ENCODE measurements around the gene SLC9A1. TPM values are rescaled to one million over a fixed set of nuclear protein-coding genes. Genes with fewer than 3 reads are reported as not detected.

Gene SLC9A1
- total RNA-seq, 1 donor from 2014 or later = 28.8 TPM

DNA sequence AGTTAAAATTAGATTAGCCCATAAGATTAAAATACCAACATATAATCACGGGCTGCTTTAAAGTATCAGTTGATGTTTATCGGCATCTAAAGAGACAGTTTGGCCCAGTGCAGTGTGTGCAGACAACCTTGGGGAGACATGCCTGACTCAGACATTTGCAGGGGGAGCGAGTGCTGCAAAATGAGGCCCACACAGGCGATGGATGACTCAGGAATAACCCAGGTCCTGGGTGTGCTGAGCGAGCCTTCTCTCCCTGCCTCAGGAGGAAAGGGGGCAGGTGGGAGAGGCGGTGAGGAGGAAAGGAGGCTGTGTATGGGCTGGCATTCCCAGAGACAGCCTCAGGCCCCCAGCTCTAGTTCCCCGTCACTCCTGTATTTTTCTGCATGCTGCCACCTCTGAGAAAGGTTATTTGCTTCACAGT, 9.0 kb downstream of the SLC9A1 start:
- no peak for DNase-seq (ENCODE audit: extremely low spot score, unreplicated experiment)
- Mint-ChIP-seq H3K4me3 (no peak overlapping the region), H3K9me3 (no peaks in the 10 kb centered on the region), H3K36me3 (peaks cover 5% of the 10 kb centered on the region), H3K27ac (peak overlapping the region; percentile 75), H3K4me1 (ENCODE audit: unreplicated experiment) (peaks cover 51% of the 10 kb centered on the region), H3K27me3 (no peaks in the 10 kb centered on the region)
- TF ChIP-seq, protein P1, sequence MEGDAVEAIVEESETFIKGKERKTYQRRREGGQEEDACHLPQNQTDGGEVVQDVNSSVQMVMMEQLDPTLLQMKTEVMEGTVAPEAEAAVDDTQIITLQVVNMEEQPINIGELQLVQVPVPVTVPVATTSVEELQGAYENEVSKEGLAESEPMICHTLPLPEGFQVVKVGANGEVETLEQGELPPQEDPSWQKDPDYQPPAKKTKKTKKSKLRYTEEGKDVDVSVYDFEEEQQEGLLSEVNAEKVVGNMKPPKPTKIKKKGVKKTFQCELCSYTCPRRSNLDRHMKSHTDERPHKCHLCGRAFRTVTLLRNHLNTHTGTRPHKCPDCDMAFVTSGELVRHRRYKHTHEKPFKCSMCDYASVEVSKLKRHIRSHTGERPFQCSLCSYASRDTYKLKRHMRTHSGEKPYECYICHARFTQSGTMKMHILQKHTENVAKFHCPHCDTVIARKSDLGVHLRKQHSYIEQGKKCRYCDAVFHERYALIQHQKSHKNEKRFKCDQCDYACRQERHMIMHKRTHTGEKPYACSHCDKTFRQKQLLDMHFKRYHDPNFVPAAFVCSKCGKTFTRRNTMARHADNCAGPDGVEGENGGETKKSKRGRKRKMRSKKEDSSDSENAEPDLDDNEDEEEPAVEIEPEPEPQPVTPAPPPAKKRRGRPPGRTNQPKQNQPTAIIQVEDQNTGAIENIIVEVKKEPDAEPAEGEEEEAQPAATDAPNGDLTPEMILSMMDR (conservative IDR thresholded peaks at IDR 0.05) = no peak

DNA sequence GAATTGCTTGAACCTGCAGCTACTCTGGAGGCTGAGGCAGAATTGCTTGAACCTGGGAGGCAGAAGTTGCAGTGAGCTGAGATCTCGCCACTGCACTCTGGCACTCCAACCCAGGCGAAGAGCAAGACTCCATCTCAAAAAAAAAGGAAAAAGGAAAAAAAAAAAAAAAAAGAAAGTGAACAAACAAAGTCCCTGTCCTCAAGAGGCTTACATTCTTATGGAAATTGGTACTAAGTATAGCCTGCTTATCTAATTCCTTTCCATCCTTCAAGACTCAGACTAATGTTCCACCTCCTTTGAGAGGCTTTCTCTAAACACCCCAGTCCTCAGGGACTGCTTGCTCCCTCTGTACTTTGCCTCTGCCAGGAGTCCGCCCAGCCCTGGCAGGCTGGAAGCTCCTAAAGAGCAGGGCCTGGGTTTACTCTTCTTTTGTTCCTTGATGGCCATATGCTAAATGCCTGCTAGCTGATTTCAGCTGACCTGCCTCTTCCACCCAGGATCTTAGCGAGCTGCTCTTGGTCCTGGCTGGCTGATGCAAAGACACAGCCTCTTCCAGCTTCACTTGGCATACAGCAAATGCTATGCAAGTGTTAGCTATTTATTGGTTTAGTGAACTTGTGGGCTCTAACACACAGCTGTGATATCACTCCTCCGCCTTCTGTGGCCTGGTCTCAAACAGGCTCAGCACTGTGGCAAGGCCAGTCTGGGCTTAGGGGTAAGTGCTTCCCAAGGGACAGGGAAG, 9.8 kb downstream of the SLC9A1 start:
- TF ChIP-seq, protein P1 (conservative IDR thresholded peaks at IDR 0.05) = no peak
- no peak for DNase-seq (ENCODE audit: extremely low spot score, unreplicated experiment)
- Mint-ChIP-seq H3K27ac (peak overlapping the region; percentile 86), H3K36me3 (peaks cover 5% of the 10 kb centered on the region), H3K4me3 (peak overlapping the region; percentile 20), H3K27me3 (no peaks in the 10 kb centered on the region), H3K9me3 (no peaks in the 10 kb centered on the region), H3K4me1 (ENCODE audit: unreplicated experiment) (peaks cover 58% of the 10 kb centered on the region)

DNA sequence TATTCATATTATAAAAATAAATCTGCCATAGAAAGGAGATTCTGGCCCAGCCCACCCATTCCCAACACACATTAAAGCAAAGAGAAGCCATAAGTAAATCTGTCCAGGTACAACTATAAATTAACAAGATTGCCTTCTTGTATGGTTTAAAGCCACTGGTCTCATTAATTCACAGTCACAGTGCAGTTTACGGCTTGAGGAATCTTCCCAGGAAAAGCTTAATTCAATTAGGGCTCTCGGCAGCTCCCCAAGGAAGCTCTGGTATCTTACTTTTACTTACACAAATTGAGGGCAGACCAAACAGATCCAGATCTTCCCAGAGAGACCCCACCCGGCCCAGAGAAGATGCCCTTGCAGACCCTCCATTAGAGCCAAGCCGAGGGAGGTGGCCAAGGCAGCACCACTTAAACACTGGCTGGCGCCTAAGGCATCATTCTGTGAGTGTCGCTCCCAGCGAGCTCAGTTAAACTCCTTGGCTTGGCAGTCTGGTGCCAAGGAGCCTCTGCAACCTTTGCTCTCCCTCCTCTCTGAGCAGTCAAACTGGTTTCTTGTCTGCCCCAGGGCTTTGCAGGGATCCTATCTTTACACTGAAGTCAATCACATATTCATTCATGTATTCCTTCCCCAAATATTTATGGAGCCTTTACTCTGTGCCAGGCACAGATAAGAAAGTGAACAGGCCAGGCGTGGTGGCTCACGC, 10.7 kb downstream of the SLC9A1 start:
- Mint-ChIP-seq H3K36me3 (peaks cover 5% of the 10 kb centered on the region), H3K4me3 (peak overlapping the region; percentile 47), H3K27me3 (no peaks in the 10 kb centered on the region), H3K9me3 (no peaks in the 10 kb centered on the region), H3K4me1 (ENCODE audit: unreplicated experiment) (peaks cover 62% of the 10 kb centered on the region), H3K27ac (peak overlapping the region; percentile 86)
- TF ChIP-seq, protein P1 (conservative IDR thresholded peaks at IDR 0.05) = no peak
- DNase-seq (ENCODE audit: extremely low spot score, unreplicated experiment) = no peak

DNA sequence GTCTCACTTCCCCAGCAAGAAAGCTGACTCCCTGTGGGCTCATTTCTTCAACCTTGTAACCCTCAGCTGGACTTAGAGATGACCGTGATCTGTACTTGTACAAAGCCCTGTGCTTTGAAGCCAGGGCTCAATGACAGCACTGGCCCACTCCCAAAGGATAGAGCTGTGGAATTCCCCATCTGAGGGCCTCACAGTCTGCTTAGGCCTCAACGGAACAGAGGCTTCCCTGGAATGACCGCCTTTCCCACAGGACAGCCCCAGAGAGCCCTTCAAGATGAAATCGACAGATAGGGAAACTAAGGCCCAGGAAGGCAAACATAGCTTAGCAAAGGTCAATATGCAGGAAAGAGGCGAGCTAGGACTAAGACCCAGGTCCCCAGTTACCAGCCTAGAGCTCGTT, 11.5 kb downstream of the SLC9A1 start:
- H3K27me3 Mint-ChIP-seq = no peaks in the 10 kb centered on the region
- H3K9me3 Mint-ChIP-seq = no peaks in the 10 kb centered on the region
- H3K4me3 Mint-ChIP-seq = no peak overlapping the region
- no peak for DNase-seq (ENCODE audit: extremely low spot score, unreplicated experiment)
- H3K27ac Mint-ChIP-seq = peak overlapping the region; percentile 88
- TF ChIP-seq, protein P1 (conservative IDR thresholded peaks at IDR 0.05) = no peak
- H3K36me3 Mint-ChIP-seq = peaks cover 5% of the 10 kb centered on the region
- H3K4me1 Mint-ChIP-seq (ENCODE audit: unreplicated experiment) = peaks cover 61% of the 10 kb centered on the region

DNA sequence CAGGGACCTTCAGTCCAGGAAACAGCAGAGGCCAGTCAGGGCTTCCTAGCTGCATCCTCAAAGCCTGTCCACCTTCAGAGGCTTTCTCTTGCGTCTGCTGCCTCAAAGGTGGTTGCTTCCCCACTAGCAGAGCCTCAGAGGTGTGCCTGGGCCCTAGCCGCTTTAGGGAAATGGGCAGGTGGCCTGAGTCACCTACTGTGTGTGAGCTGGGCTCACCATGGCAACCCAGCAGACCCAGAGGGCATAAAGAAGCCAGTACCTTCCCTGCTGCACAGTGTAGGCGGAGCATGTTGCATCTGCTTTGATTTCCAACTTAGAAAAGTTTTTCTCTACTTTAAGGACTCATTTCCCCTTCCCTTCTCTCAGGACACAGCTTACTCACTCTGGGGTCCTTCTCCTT, 12.5 kb downstream of the SLC9A1 start:
- H3K4me1 Mint-ChIP-seq (ENCODE audit: unreplicated experiment) = peaks cover 65% of the 10 kb centered on the region
- no peaks in the 10 kb centered on the region for H3K27me3 Mint-ChIP-seq
- peaks cover 5% of the 10 kb centered on the region for H3K36me3 Mint-ChIP-seq
- peak overlapping the region; percentile 88 for H3K27ac Mint-ChIP-seq
- no peaks in the 10 kb centered on the region for H3K9me3 Mint-ChIP-seq
- TF ChIP-seq, protein P1 (conservative IDR thresholded peaks at IDR 0.05) = no peak
- H3K4me3 Mint-ChIP-seq = peak overlapping the region; percentile 38
- no peak for DNase-seq (ENCODE audit: extremely low spot score, unreplicated experiment)
